AG09319 (cell line): ENCODE data around the gene KCNJ9.
"Not testable (repeated sequence)": the region's sequence is repeated elsewhere in the genome, so short reads cannot be mapped to it uniquely, and the experiment has no call there.

Experiments
- DNase-seq: peaks from one replicate; pipeline ENCODE4 v3.0.0-alpha.2; 2010; ENCODE audit warnings: low read depth; ENCODE audit errors: extremely low read depth
- CTCF ChIP-seq: IDR thresholded peaks from 2 replicates; pipeline ENCODE4 v1.5.1; 2011; ENCODE audit warnings: low read depth, mild to moderate bottlenecking, inconsistent platforms, low read length, moderate library complexity

The KCNJ9 gene

GRCh38 chr1:160122978-160123495 is 41.7 kb downstream of the KCNJ9 start:
- no peak for TF ChIP-seq CTCF
- no peak for DNase-seq

- no peak for DNase-seq
- no peak for TF ChIP-seq CTCF
Measured at GRCh38 chr1:160123726-160124125, 42.4 kb downstream of the KCNJ9 start.

GRCh38 chr1:160124705-160125478 is 43.6 kb downstream of the KCNJ9 start:
- no peak; the same call in none of the 2 replicates for TF ChIP-seq CTCF
- DNase-seq = no peak

- no peak for TF ChIP-seq CTCF
- no peak for DNase-seq
Measured at GRCh38 chr1:160125746-160126145, 44.4 kb downstream of the KCNJ9 start.

GRCh38 chr1:160126342-160126741 is 45.0 kb downstream of the KCNJ9 start:
- DNase-seq = not testable (repeated sequence)

GRCh38 chr1:160127381-160127780 is 46.0 kb downstream of the KCNJ9 start:
- no peak for DNase-seq
- no peak for TF ChIP-seq CTCF

GRCh38 chr1:160127865-160128523 is 46.7 kb downstream of the KCNJ9 start:
- no peak for TF ChIP-seq CTCF
- DNase-seq = no peak

GRCh38 chr1:160128636-160129035 is 47.3 kb downstream of the KCNJ9 start:
- no peak for TF ChIP-seq CTCF
- DNase-seq = no peak
